Activated T-helper 2 cell treated with anti-CD3 and anti-CD28 coated beads, Interferon-gamma antibody, Interleukin-2, Interleukin-4, amounts not matched to agents 10 μg/mL and 5 μg/mL and 100 μg/mL, durations not matched to agents 14 hours and 24 hours and 36 hours (primary cell): ENCODE results near the gene AUTS2. TPM values are rescaled to one million over a fixed set of nuclear protein-coding genes. Genes with fewer than 3 reads are reported as not detected.

Source experiments
- DNase-seq: peaks from one replicate; pipeline ENCODE4 v3.0.0; 2021; ENCODE audit warnings: low spot score
- H3K27ac Mint-ChIP-seq: one replicate; pipeline ENCODE4 v1.8.0; 2021; ENCODE audit warnings: mixed read lengths
- H3K27me3 Mint-ChIP-seq: one replicate; pipeline ENCODE4 v1.8.0; 2021; ENCODE audit warnings: low read depth, mixed read lengths
- H3K36me3 Mint-ChIP-seq: one replicate; pipeline ENCODE4 v1.8.0; 2021; ENCODE audit warnings: low read depth, mixed read lengths
- H3K4me1 Mint-ChIP-seq: one replicate; pipeline ENCODE4 v1.8.0; 2021; ENCODE audit warnings: low read depth, mixed read lengths
- H3K4me3 Mint-ChIP-seq: one replicate; pipeline ENCODE4 v1.8.0; 2021; ENCODE audit warnings: low read depth, mild to moderate bottlenecking, moderate library complexity, mixed read lengths
- H3K9me3 Mint-ChIP-seq: one replicate; pipeline ENCODE4 v1.8.0; 2021; ENCODE audit warnings: mixed read lengths
- intact Hi-C: fragments of 100-400 bp; cut with micrococcal nuclease; formaldehyde crosslinking; loops from one replicate; pipeline ENCODE4 v1.15.1; 2023
- total RNA-seq: library from RNA; stranded (reverse); gene quantifications from 2 replicates; pipeline ENCODE4 v1.2.3, GENCODE V29; 2022

Gene AUTS2
- total RNA-seq, 1 donor from 2014 or later: 1.1 TPM

DNA sequence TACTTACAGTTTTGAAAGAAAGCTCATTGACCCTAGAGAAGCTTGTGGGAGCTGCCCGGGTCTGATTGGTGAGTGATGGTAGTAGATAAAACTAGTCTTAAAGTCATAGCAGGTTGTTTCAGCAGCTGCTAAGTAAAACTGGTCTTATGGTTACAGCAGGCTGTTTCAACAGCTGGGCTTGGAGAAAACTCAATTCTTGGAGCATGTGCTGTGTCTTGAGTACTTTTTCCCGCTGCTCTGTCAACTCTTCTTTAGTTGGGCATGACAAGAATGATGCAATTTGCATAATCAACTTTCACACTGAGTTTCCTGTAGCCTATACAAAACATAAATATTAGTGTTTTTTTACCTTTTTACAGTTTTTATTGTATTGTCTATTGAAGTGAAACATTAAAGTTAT is 707.9 kb downstream of the AUTS2 start:
- peaks cover 2% of the 10 kb centered on the region for H3K4me1 Mint-ChIP-seq
- H3K4me3 Mint-ChIP-seq: no peak overlapping the region
- intact Hi-C loops: no loop called here
- DNase-seq: no peak
- no peak overlapping the region for H3K27ac Mint-ChIP-seq
- H3K27me3 Mint-ChIP-seq: no peaks in the 10 kb centered on the region
- H3K36me3 Mint-ChIP-seq: no peaks in the 10 kb centered on the region
- no peaks in the 10 kb centered on the region for H3K9me3 Mint-ChIP-seq

DNA sequence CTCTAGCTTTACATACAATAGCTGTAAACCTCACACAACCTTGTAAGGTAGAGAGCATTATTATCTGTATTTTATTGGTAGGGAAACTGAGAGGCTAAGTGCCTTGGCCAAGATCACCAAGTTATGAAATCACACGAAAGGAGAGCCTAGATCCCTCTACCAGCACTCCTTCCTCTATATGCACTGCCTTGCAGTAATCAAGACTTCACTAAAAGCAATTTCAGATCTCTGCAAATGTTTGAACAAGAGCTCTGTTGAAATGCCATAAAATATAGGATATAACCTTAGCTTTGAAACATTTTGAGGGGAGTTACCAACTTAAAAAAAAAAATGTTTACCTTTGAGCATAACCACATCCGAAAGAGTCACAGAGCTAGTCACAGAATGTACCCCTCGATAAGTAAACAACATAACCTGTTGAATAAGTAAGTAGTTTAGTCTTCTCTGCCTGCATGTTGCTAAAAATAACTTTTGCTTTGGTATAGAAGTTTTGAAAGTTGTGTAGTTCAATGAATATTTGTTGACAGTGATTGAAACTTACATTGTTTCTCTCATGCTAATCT is 709.4 kb downstream of the AUTS2 start:
- Mint-ChIP-seq H3K36me3 (no peaks in the 10 kb centered on the region), H3K4me3 (no peak overlapping the region), H3K27ac (no peak overlapping the region), H3K27me3 (no peaks in the 10 kb centered on the region), H3K9me3 (no peaks in the 10 kb centered on the region), H3K4me1 (peaks cover 2% of the 10 kb centered on the region)
- DNase-seq: no peak
- intact Hi-C loops: no loop called here

DNA sequence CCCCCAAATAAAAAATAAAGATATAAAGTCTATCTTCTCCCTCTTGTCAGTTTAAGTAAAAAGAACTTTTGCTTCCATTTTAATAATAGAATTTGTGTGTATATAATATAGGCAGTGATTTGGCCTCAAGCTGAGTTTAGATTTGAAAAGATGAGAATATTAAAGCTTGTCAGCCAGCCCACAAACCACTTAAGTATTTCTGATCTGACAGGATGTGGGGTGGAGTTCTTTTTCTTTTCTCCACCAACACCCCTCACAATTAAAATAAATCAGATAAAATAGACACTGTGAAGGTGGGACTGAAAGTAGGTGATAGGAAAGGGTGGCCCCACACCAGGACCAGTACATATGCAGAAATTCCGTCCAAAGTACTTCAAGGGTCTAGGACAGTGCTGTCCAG is 714.1 kb downstream of the AUTS2 start:
- Mint-ChIP-seq H3K36me3 (no peaks in the 10 kb centered on the region), H3K4me3 (no peak overlapping the region), H3K9me3 (peaks cover 8% of the 10 kb centered on the region), H3K4me1 (peaks cover 2% of the 10 kb centered on the region), H3K27me3 (no peaks in the 10 kb centered on the region), H3K27ac (no peak overlapping the region)
- intact Hi-C loops: no loop called here
- DNase-seq: no peak

DNA sequence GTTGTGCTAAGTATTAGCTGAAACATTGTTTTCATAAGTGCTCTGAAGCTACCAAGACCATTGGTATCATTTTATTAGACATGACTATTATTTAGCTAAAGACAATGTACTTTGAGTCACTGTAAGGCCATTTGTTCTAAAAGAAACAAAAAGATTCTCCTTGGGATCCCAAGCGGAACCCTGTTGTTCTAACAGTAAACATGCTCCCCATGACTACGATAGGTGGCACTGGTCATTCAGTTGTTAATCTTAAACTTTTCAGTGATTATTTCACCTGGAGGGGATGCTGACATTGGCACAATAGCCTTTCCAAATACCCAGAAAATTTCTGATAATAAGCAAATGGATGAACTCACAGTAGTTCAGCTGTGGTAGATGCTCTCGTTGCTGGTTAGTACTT is 715.0 kb downstream of the AUTS2 start:
- H3K4me1 Mint-ChIP-seq: no peaks in the 10 kb centered on the region
- H3K9me3 Mint-ChIP-seq: peaks cover 8% of the 10 kb centered on the region
- no peak overlapping the region for H3K27ac Mint-ChIP-seq
- no peaks in the 10 kb centered on the region for H3K27me3 Mint-ChIP-seq
- intact Hi-C loops: no loop called here
- DNase-seq: no peak
- no peaks in the 10 kb centered on the region for H3K36me3 Mint-ChIP-seq
- no peak overlapping the region for H3K4me3 Mint-ChIP-seq

DNA sequence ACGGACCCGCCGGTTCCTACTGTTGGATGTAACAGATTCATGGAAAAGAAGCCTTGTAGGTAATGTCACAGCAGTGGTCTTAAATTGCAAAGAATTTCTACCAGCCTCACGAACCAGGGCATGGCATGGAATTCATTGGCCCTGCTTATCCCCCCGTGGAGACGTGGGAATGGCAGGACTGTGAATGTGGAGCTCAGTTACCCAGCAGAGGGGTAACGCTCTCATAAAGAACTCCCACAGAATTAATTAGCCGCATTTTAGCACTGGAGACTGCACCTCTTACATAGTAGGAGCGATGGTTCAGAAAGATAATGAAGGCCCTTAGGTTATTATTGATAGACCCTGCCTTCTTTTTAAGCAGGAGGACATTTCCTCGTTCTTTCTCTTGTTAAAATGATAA is 715.4 kb downstream of the AUTS2 start:
- no peaks in the 10 kb centered on the region for H3K27me3 Mint-ChIP-seq
- DNase-seq: no peak
- no peaks in the 10 kb centered on the region for H3K4me1 Mint-ChIP-seq
- no peak overlapping the region for H3K4me3 Mint-ChIP-seq
- intact Hi-C loops: no loop called here
- H3K27ac Mint-ChIP-seq: no peak overlapping the region
- H3K9me3 Mint-ChIP-seq: peaks cover 8% of the 10 kb centered on the region
- no peaks in the 10 kb centered on the region for H3K36me3 Mint-ChIP-seq

DNA sequence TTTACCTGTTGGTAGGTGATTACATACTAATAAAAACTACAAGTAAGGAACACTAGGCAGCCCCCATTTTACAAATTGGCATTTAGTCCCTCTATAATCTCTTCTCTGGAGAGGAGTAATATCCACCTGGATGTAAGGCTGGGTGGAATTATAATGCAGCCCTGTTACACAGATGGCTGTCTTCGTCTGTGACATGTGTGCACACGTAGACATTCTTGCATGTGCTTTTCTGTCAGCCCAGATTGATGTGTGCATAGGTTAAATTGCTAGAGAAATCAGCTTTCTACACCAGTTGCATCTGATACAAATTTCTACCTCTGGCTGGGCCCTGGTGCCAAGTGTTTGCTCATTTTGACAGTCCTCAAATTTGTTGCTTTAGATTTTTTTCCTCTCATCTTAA is 715.9 kb downstream of the AUTS2 start:
- H3K4me1 Mint-ChIP-seq: no peaks in the 10 kb centered on the region
- no peak for DNase-seq
- no peak overlapping the region for H3K27ac Mint-ChIP-seq
- H3K36me3 Mint-ChIP-seq: no peaks in the 10 kb centered on the region
- peaks cover 8% of the 10 kb centered on the region for H3K9me3 Mint-ChIP-seq
- intact Hi-C loops: no loop called here
- H3K27me3 Mint-ChIP-seq: no peaks in the 10 kb centered on the region
- H3K4me3 Mint-ChIP-seq: no peak overlapping the region

DNA sequence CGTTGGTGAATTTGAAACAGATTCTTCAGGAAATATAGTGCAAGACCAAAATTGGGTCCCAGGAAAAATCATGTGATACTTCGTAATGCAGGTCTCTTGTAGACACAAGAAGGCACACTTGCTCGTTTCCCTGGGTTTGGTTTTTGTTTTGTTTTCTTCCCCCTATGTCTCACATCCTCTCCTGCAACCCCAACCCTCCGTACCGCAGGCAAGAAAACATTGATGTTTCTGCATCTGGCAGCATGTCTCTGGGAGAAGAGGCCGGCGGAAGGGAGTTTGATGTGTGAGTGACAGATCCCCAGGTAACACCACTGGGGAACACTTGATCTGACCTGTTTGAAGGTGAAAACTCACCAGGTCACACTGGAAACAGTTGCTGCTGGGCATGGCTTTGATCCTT is 718.5 kb downstream of the AUTS2 start:
- Mint-ChIP-seq H3K27me3 (no peaks in the 10 kb centered on the region), H3K4me1 (no peaks in the 10 kb centered on the region), H3K9me3 (peaks cover 8% of the 10 kb centered on the region), H3K4me3 (no peak overlapping the region), H3K27ac (no peak overlapping the region), H3K36me3 (no peaks in the 10 kb centered on the region)
- no peak for DNase-seq
- intact Hi-C loops: no loop called here

DNA sequence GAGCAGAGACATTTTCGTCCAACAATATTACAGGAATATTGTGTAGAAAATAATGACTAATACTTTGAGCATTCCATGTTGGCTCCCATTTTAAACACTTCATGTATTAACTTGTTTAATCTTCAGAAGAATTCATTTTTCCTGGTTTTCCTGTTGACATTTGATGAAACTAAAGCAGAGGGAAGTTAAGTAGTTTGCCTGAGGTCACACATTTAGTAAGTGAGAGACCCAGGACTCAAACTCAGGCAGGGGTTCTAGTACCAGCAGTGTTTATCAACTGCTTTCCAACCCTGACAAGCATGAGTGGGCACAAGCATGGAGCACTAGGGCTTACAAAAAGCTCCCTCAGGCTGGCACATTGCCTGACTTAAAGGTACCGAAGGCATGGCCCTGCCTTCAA is 719.1 kb downstream of the AUTS2 start:
- H3K36me3 Mint-ChIP-seq: no peaks in the 10 kb centered on the region
- intact Hi-C loops: no loop called here
- H3K27me3 Mint-ChIP-seq: no peaks in the 10 kb centered on the region
- H3K9me3 Mint-ChIP-seq: peaks cover 8% of the 10 kb centered on the region
- no peak overlapping the region for H3K4me3 Mint-ChIP-seq
- no peak for DNase-seq
- no peaks in the 10 kb centered on the region for H3K4me1 Mint-ChIP-seq
- no peak overlapping the region for H3K27ac Mint-ChIP-seq

DNA sequence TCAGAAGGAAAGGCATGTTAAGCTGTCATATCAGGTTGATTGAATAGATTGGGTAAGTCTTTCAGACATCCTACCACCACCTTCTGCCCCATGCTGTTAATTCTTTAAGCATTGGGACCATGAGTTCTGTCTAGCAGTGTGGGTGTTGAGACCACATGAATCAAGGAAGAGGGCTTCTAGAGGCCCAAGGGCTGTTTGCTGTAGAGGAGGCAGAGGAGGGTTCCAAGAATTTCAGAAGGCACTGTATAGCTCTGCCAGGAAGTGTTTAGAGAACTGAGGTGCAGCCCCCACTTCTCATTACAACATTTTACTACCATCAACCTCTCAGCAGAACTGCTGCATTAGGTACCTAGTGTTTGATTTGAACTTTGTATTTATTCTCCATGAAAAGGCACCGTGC is 720.2 kb downstream of the AUTS2 start:
- no peak for DNase-seq
- intact Hi-C loops: no loop called here

DNA sequence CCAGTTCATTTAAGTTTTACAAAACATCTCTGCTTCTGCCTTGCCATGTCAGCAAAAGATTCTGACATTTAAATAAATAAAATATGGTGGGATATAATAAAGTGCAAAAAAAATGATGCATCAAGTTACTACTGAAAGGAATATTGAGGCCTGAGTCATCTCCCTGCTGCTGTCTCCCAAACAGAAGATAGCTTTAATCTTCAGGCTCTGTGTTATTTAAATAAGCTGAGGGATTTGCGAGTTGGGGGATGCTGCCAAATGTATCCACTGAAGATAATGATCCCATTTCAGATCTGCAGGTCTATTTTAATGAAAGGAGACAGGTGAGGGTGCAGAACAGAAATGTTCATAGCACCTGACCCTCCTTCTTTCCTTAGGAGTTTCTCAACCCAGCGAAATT is 720.8 kb downstream of the AUTS2 start:
- Mint-ChIP-seq H3K9me3 (peaks cover 8% of the 10 kb centered on the region), H3K27me3 (no peaks in the 10 kb centered on the region)

More for the DNA sequence above, 720.2 kb downstream of the AUTS2 start:
- Mint-ChIP-seq H3K4me3 (no peak overlapping the region), H3K9me3 (peaks cover 8% of the 10 kb centered on the region), H3K27me3 (no peaks in the 10 kb centered on the region), H3K36me3 (no peaks in the 10 kb centered on the region), H3K4me1 (no peaks in the 10 kb centered on the region), H3K27ac (no peak overlapping the region)

DNA sequence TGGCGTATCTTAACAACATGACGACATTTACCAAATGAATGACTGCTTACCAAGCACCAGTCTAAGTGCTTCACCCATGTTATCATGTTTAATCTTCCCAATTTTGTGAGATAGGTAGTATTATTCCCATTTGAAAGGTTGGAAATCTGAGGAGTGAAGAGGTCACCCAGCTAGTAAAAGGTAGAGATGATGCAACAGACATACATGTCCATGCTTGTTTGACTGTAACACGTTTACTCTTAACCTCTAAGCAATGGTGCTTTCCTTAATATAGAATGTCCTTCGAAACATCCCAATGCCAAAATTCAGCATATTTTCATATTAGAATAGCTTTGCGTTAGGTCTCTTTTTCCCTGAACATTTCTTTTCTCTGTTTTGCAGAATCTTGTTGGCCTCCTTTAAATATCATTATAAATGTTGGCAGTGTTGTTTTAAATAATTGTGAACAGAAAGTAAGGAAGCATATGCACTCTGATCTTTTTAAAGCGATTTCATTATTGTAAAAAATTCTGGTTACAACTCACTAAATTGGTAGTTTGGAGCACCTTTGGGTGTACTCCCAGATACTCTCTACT is 722.8 kb downstream of the AUTS2 start:
- no peak for DNase-seq
- intact Hi-C loops: no loop called here
- Mint-ChIP-seq H3K27me3 (no peaks in the 10 kb centered on the region), H3K27ac (no peak overlapping the region), H3K4me3 (no peak overlapping the region), H3K4me1 (no peaks in the 10 kb centered on the region), H3K9me3 (no peaks in the 10 kb centered on the region), H3K36me3 (no peaks in the 10 kb centered on the region)

More for the DNA sequence above, 720.8 kb downstream of the AUTS2 start:
- H3K27ac Mint-ChIP-seq: no peak overlapping the region
- no peak for DNase-seq
- intact Hi-C loops: no loop called here
- H3K4me3 Mint-ChIP-seq: no peak overlapping the region
- no peaks in the 10 kb centered on the region for H3K36me3 Mint-ChIP-seq
- no peaks in the 10 kb centered on the region for H3K4me1 Mint-ChIP-seq

DNA sequence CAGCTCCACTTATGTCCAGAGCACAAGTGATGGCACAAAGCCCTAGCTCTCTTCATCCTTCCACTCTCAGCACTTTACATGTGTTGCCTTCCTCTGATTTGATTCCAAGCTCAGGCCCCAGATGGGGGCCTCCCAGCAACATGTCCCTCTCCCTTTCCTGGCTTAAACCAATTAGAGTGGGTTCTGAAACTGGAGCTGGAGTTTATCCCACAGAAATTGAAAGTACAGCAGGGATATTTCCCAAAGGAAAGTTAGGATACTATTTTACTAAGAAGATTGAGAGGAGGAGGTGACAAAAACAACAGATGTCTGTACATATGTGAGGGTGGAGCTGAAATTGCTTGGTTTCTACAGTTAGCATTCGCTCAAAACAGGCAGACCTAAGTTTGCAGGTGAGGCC is 724.6 kb downstream of the AUTS2 start:
- Mint-ChIP-seq H3K9me3 (no peaks in the 10 kb centered on the region), H3K36me3 (no peaks in the 10 kb centered on the region), H3K4me3 (no peak overlapping the region), H3K27me3 (no peaks in the 10 kb centered on the region), H3K27ac (no peak overlapping the region), H3K4me1 (no peaks in the 10 kb centered on the region)
- intact Hi-C loops: no loop called here
- no peak for DNase-seq

DNA sequence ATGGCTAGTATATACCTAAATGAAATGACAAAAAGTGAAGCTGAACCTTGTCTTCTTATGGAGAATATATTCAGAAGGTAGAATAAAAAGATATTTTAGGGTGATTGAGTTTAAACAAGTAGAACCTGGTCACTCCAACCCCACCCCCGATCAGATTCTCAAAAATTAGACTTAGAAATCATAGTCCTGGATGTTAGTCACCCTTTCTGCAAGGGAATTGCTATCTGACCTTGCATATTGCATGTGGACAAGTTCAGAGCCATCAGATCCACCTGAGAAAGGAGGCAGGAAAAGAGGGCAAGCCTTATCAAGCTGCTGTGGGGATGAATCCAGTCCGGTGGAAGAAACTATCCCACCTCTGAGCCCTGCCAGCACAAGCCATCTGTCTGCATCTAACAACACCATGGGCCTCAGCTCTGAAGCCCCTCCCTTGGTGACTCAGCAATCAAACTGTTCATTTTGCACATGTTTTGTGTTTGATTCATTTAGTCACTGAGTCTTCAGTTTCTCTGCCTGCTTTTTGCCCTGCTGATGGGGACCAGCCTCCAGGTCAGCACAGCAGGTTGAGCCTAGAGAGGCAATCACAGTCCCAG is 727.3 kb downstream of the AUTS2 start:
- H3K36me3 Mint-ChIP-seq: no peaks in the 10 kb centered on the region
- no peaks in the 10 kb centered on the region for H3K9me3 Mint-ChIP-seq
- no peak for DNase-seq
- no peak overlapping the region for H3K4me3 Mint-ChIP-seq
- intact Hi-C loops: no loop called here
- no peaks in the 10 kb centered on the region for H3K4me1 Mint-ChIP-seq
- no peak overlapping the region for H3K27ac Mint-ChIP-seq
- H3K27me3 Mint-ChIP-seq: no peaks in the 10 kb centered on the region
